WTC11 (cell line): ENCODE results near the gene C16orf74. TPM values are rescaled to one million over a fixed set of nuclear protein-coding genes. Genes with fewer than 3 reads are reported as not detected.

Source experiments
- ATAC-seq: fragments of 200-7000 bp; cut with Tn5 transposase; 2 replicates; pipeline ENCODE4 v1.10.0; 2021; ENCODE audit warnings: mild to moderate bottlenecking, moderate library complexity
- CTCF ChIA-PET: fragments of 300-600 bp; sonication (Branson Sonifier 250); formaldehyde crosslinking; loops from one replicate; lab custom pipeline; 2021; ENCODE audit warnings: antibody characterized with exemption; lab: Charles Lee
- POLR2A ChIA-PET: fragments of 350-600 bp; sonication (Branson Sonifier 250); formaldehyde crosslinking; loops from one replicate; lab custom pipeline; 2021; ENCODE audit warnings: antibody characterized with exemption; lab: Charles Lee
- DNase-seq: peaks from one replicate; pipeline ENCODE4 v3.0.0; 2021; ENCODE audit warnings: low spot score
- H3K27ac Mint-ChIP-seq: 2 replicates; pipeline ENCODE4 v1.8.0; 2021; ENCODE audit warnings: mixed read lengths
- H3K27me3 Mint-ChIP-seq: 2 replicates; pipeline ENCODE4 v1.8.0; 2021; ENCODE audit warnings: low read depth, mild to moderate bottlenecking, moderate library complexity, mixed read lengths
- H3K36me3 Mint-ChIP-seq: 2 replicates; pipeline ENCODE4 v1.8.0; 2021; ENCODE audit warnings: mixed read lengths
- H3K4me1 Mint-ChIP-seq: 2 replicates; pipeline ENCODE4 v1.8.0; 2022; ENCODE audit warnings: mixed read lengths
- H3K4me3 Mint-ChIP-seq: 2 replicates; pipeline ENCODE4 v1.8.0; 2021; ENCODE audit warnings: mild to moderate bottlenecking, moderate library complexity, mixed read lengths
- H3K9me3 Mint-ChIP-seq: 2 replicates; pipeline ENCODE4 v1.8.0; 2021; ENCODE audit warnings: mixed read lengths
- AR ChIP-seq: fragments of 250-450 bp; sonication (Bioruptor Pico); IDR thresholded peaks from 2 replicates; pipeline ENCODE4 v1.9.0; 2021; ENCODE audit warnings: mild to moderate bottlenecking
- ATF3 ChIP-seq: sonication (generic); formaldehyde crosslinking; conservative IDR thresholded peaks from 2 replicates; pipeline ENCODE4 v1.8.1; 2022; ENCODE audit warnings: mild to moderate bottlenecking, missing genetic modification reagents
- CBFB ChIP-seq: sonication (generic); formaldehyde crosslinking; IDR thresholded peaks from 2 replicates; pipeline ENCODE4 v1.8.1; 2022; ENCODE audit warnings: mild to moderate bottlenecking, low read depth, missing genetic modification reagents
- EMX1 ChIP-seq: fragments of 250-450 bp; sonication (Bioruptor Pico); IDR thresholded peaks from 2 replicates; pipeline ENCODE4 v1.8.0; 2021; ENCODE audit warnings: mild to moderate bottlenecking
- HMGXB4 ChIP-seq: sonication (generic); formaldehyde crosslinking; IDR thresholded peaks from 2 replicates; pipeline ENCODE4 v1.8.1; 2023; ENCODE audit warnings: mild to moderate bottlenecking, moderate library complexity, missing genetic modification reagents
- IRF1 ChIP-seq: sonication (generic); formaldehyde crosslinking; IDR thresholded peaks from 2 replicates; pipeline ENCODE4 v1.8.0; 2023; ENCODE audit warnings: missing genetic modification reagents
- IRF2 ChIP-seq: sonication (generic); formaldehyde crosslinking; IDR thresholded peaks from 2 replicates; pipeline ENCODE4 v1.8.0; 2022; ENCODE audit warnings: low read depth, missing genetic modification reagents, borderline replicate concordance
- JAZF1 ChIP-seq: fragments of 250-450 bp; sonication (Bioruptor Pico); IDR thresholded peaks from 2 replicates; pipeline ENCODE4 v1.9.0; 2021; ENCODE audit warnings: moderate library complexity, mild to moderate bottlenecking, inconsistent platforms
- MYBL2 ChIP-seq: sonication (generic); formaldehyde crosslinking; IDR thresholded peaks from 2 replicates; pipeline ENCODE4 v1.8.1; 2023; ENCODE audit warnings: mild to moderate bottlenecking, moderate library complexity, missing genetic modification reagents
- NR1H2 ChIP-seq: sonication (generic); formaldehyde crosslinking; IDR thresholded peaks from 2 replicates; pipeline ENCODE4 v1.9.0; 2021; ENCODE audit warnings: mild to moderate bottlenecking, moderate library complexity, missing genetic modification reagents
- NR3C1 ChIP-seq: sonication (generic); formaldehyde crosslinking; conservative IDR thresholded peaks from 2 replicates; pipeline ENCODE4 v1.8.1; 2023; ENCODE audit warnings: low read depth, mild to moderate bottlenecking, missing genetic modification reagents
- TP53 ChIP-seq: sonication (generic); formaldehyde crosslinking; IDR thresholded peaks from 2 replicates; pipeline ENCODE4 v1.8.1; 2023; ENCODE audit warnings: mild to moderate bottlenecking, missing genetic modification reagents
- ZNF263 ChIP-seq: sonication (generic); formaldehyde crosslinking; IDR thresholded peaks from 2 replicates; pipeline ENCODE4 v1.8.1; 2022; ENCODE audit warnings: low read depth, mild to moderate bottlenecking, moderate library complexity, missing genetic modification reagents
- ZNF423 ChIP-seq: fragments of 250-450 bp; sonication (Bioruptor Pico); IDR thresholded peaks from 2 replicates; pipeline ENCODE4 v2.1.2; 2022; ENCODE audit warnings: mild to moderate bottlenecking, moderate library complexity
- total RNA-seq: library from RNA; stranded (reverse); gene quantifications from 3 replicates; pipeline ENCODE4 v1.2.3, GENCODE V29; 2021
- TF ChIP-seq, protein P1 (sequence below): sonication (generic); formaldehyde crosslinking; IDR thresholded peaks from 2 replicates; pipeline ENCODE4 v1.8.1; 2022; ENCODE audit warnings: missing genetic modification reagents, borderline replicate concordance
- TF ChIP-seq, protein P2 (sequence below): sonication (generic); formaldehyde crosslinking; IDR thresholded peaks from 2 replicates; pipeline ENCODE4 v1.8.0; 2022; ENCODE audit warnings: missing genetic modification reagents
- TF ChIP-seq, protein P3 (sequence below): sonication (generic); formaldehyde crosslinking; IDR thresholded peaks from 2 replicates; pipeline ENCODE4 v1.8.1; 2023; ENCODE audit warnings: mild to moderate bottlenecking, missing genetic modification reagents, moderate library complexity

Gene C16orf74
- total RNA-seq, 1 experiment from 2014 or later = 8.3 TPM

DNA sequence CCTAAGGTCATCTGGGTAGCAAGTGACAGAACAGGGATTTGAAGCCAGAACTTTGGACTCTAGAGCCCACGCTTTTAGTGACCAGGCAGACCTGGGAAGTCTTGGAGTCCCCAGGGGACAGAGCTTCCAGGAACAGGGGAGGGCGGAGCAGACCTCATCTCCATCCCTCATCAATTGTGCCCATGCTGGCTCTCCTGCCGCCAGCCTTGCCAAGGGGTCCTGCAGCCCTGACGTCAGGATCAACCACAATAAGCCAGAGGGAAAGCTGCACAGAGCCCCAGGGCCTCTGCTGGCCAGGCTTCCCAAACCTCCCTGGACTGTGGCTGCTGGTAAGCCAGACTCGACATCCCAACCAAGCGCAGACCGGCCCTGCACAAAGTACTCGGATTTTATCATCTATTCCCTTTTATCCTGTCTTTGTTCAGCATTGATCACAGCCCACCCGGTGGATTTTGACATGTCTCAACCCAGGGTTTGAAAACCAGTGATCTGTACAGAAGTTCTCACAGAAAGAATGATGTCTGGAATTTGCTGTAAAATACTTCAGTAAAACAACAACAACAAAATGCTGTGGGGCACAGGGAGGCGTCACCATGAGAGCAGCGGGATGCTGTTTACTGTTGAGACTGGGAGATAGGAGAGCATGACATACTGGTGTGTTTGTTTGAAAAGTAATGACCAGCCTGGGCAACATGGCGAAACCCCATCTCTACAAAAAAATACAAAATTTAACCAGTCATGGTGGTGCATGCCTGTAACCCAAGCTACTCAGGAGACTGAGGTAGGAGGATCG lies 11.8 kb downstream of the C16orf74 start (continued):
- TF ChIP-seq AR (CRISPR knock-in tag) = no peak
- no peak for TF ChIP-seq CBFB (CRISPR knock-in tag)
- TF ChIP-seq NR3C1 (CRISPR knock-in tag) = no peak
- TF ChIP-seq NR1H2 (CRISPR knock-in tag) = no peak

- POLR2A ChIA-PET = no interaction called here
- CTCF ChIA-PET = interaction anchor here (0.8 to 1.2 kb wide), 5 partner anchors 17 to 321 kb away, joined by 3 to 6 read pairs (median 4); no protein-coding TSS in a partner anchor
- no peak overlapping the region for H3K4me3 Mint-ChIP-seq
- no peaks in the 10 kb centered on the region for H3K9me3 Mint-ChIP-seq
- H3K27ac Mint-ChIP-seq = no peak overlapping the region
- DNase-seq (no peak), ATAC-seq (no peak)
- peaks cover 8% of the 10 kb centered on the region for H3K4me1 Mint-ChIP-seq
- no peaks in the 10 kb centered on the region; the same call in 1 of the 2 replicates for H3K27me3 Mint-ChIP-seq
- H3K36me3 Mint-ChIP-seq = no peaks in the 10 kb centered on the region
- TF ChIP-seq EMX1 (CRISPR knock-in tag) (no peak), JAZF1 (CRISPR knock-in tag) (no peak), IRF1 (CRISPR knock-in tag) (no peak)
- TF ChIP-seq, protein P1, sequence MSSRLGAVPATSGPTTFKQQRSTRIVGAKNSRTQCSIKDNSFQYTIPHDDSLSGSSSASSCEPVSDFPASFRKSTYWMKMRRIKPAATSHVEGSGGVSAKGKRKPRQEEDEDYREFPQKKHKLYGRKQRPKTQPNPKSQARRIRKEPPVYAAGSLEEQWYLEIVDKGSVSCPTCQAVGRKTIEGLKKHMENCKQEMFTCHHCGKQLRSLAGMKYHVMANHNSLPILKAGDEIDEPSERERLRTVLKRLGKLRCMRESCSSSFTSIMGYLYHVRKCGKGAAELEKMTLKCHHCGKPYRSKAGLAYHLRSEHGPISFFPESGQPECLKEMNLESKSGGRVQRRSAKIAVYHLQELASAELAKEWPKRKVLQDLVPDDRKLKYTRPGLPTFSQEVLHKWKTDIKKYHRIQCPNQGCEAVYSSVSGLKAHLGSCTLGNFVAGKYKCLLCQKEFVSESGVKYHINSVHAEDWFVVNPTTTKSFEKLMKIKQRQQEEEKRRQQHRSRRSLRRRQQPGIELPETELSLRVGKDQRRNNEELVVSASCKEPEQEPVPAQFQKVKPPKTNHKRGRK = no peak
Measured at GRCh38 chr16:85736921-85737320, 14.0 kb downstream of the C16orf74 start.

DNA sequence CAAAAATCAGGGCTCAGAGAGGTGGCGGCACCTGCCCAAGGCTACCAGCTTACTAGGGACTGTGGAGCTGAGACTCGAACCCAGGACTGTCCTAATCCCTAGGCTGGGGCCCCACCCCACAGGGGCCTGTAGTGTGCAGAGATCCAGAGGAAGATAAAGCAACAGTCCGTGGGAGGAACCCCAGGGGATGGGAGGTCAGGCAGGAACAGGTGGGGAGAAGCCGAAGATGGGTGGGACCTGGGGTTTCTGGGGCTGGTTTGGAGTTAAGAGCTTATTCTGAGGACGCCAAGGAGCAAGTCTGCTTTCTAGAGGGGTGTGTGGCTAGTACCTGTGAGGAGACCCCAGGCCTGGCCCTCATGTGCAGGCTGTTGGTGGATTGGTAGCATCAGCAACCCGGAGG lies 14.9 kb downstream of the C16orf74 start:
- ChIA-PET POLR2A (no interaction called here), CTCF (interaction anchor here (0.6 to 1.1 kb wide), 3 partner anchors 19 to 84 kb away, joined by 3 to 4 read pairs (median 4); no protein-coding TSS in a partner anchor)
- H3K4me3 Mint-ChIP-seq = no peak overlapping the region
- H3K9me3 Mint-ChIP-seq = no peaks in the 10 kb centered on the region
- ATAC-seq (no peak), DNase-seq (no peak)
- no peaks in the 10 kb centered on the region for H3K36me3 Mint-ChIP-seq
- peaks cover 8% of the 10 kb centered on the region for H3K4me1 Mint-ChIP-seq
- H3K27me3 Mint-ChIP-seq = no peaks in the 10 kb centered on the region; the same call in 1 of the 2 replicates
- no peak for TF ChIP-seq ZNF263 (CRISPR knock-in tag)
- no peak for TF ChIP-seq ATF3 (CRISPR knock-in tag)
- TF ChIP-seq HMGXB4 (CRISPR knock-in tag) = no peak
- TF ChIP-seq, protein P2, sequence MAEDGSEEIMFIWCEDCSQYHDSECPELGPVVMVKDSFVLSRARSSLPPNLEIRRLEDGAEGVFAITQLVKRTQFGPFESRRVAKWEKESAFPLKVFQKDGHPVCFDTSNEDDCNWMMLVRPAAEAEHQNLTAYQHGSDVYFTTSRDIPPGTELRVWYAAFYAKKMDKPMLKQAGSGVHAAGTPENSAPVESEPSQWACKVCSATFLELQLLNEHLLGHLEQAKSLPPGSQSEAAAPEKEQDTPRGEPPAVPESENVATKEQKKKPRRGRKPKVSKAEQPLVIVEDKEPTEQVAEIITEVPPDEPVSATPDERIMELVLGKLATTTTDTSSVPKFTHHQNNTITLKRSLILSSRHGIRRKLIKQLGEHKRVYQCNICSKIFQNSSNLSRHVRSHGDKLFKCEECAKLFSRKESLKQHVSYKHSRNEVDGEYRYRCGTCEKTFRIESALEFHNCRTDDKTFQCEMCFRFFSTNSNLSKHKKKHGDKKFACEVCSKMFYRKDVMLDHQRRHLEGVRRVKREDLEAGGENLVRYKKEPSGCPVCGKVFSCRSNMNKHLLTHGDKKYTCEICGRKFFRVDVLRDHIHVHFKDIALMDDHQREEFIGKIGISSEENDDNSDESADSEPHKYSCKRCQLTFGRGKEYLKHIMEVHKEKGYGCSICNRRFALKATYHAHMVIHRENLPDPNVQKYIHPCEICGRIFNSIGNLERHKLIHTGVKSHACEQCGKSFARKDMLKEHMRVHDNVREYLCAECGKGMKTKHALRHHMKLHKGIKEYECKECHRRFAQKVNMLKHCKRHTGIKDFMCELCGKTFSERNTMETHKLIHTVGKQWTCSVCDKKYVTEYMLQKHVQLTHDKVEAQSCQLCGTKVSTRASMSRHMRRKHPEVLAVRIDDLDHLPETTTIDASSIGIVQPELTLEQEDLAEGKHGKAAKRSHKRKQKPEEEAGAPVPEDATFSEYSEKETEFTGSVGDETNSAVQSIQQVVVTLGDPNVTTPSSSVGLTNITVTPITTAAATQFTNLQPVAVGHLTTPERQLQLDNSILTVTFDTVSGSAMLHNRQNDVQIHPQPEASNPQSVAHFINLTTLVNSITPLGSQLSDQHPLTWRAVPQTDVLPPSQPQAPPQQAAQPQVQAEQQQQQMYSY (CRISPR knock-in tag) = no peak
- TF ChIP-seq IRF2 (CRISPR knock-in tag) = no peak
- TF ChIP-seq TP53 = no peak
- TF ChIP-seq, protein P3, sequence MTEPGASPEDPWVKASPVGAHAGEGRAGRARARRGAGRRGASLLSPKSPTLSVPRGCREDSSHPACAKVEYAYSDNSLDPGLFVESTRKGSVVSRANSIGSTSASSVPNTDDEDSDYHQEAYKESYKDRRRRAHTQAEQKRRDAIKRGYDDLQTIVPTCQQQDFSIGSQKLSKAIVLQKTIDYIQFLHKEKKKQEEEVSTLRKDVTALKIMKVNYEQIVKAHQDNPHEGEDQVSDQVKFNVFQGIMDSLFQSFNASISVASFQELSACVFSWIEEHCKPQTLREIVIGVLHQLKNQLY = no peak
- TF ChIP-seq MYBL2 = no peak
- TF ChIP-seq ZNF423 (CRISPR knock-in tag) = no peak
- no peak for TF ChIP-seq NR3C1 (CRISPR knock-in tag)
- no peak overlapping the region for H3K27ac Mint-ChIP-seq
